Central memory CD8-positive, alpha-beta T cell (primary cell): ENCODE measurements around the gene PTK7.

Experiments
- ATAC-seq: fragments of 150-1000 bp; cut with Tn5 transposase; replicated peaks from 2 replicates; pipeline ENCODE4 v1.10.0; 2022; ENCODE audit warnings: mild to moderate bottlenecking, moderate FRiP score, moderate number of reproducible peaks; ENCODE audit not compliant: poor library complexity, severe bottlenecking; ENCODE audit errors: extremely low read depth
- DNase-seq, 2 donors: peaks; one replicate each; pipeline ENCODE4 v3.0.0; 2021; ENCODE audit warnings: low spot score in 2 of 2
- H3K27ac Mint-ChIP-seq: one replicate; pipeline ENCODE4 v1.8.0; 2022; ENCODE audit warnings: low read depth, mild to moderate bottlenecking, moderate library complexity, mixed read lengths
- H3K27me3 Mint-ChIP-seq: one replicate; pipeline ENCODE4 v1.8.0; 2022; ENCODE audit warnings: mixed read lengths
- H3K36me3 Mint-ChIP-seq: one replicate; pipeline ENCODE4 v1.8.0; 2022; ENCODE audit warnings: mild to moderate bottlenecking, moderate library complexity, mixed read lengths; ENCODE audit not compliant: insufficient read depth
- H3K4me1 Mint-ChIP-seq: one replicate; pipeline ENCODE4 v1.8.0; 2022; ENCODE audit warnings: mixed read lengths
- H3K4me3 Mint-ChIP-seq: one replicate; pipeline ENCODE4 v1.8.0; 2022; ENCODE audit warnings: mild to moderate bottlenecking, moderate library complexity, mixed read lengths
- H3K9me3 Mint-ChIP-seq: one replicate; pipeline ENCODE4 v1.8.0; 2022; ENCODE audit warnings: mixed read lengths

PTK7 gene

DNA sequence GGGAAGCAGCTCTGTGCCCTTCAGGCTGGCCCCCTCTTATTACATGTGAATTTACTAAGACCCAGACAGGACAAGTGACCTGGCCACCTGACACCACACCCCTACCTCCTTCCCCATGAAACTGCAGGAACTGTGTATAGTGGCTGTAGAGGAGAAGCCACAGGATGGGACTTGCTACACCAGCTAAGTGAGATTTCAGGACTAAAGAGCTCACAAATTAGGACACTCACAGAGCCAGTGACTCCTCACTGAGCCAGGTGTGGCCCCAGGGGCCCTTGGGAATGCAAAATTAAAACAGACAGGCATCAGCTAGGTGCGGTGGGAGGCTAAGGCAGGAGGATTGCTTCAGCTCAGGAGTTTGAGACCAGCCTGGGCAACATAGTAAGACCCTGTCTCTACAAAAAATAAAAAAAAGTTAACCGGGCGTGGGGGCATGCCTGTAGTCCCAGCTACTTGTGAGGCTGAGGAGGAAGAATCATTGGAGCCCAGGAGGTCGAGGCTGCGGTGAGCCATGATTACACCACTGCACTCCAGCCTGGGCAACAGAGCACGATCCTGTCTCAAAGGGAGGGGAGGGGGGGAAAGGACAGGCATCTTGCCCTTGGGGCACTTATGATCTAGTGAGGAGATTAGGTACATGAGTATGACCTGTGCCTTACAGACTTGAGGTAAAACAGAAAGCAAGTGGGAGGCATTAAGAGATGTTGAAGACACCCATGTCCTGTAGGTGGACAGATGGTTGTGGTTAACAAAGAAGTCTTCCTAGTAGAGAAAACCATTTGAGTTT is 71.8 kb downstream of the PTK7 start:
- no peaks in the 10 kb centered on the region for H3K27me3 Mint-ChIP-seq
- DNase-seq (no peak), ATAC-seq (no peak)
- peaks cover 12% of the 10 kb centered on the region for H3K4me1 Mint-ChIP-seq
- H3K36me3 Mint-ChIP-seq, result no peaks in the 10 kb centered on the region
- no peaks in the 10 kb centered on the region for H3K9me3 Mint-ChIP-seq
- peak overlapping the region; percentile 29 for H3K27ac Mint-ChIP-seq
- no peak overlapping the region for H3K4me3 Mint-ChIP-seq

DNA sequence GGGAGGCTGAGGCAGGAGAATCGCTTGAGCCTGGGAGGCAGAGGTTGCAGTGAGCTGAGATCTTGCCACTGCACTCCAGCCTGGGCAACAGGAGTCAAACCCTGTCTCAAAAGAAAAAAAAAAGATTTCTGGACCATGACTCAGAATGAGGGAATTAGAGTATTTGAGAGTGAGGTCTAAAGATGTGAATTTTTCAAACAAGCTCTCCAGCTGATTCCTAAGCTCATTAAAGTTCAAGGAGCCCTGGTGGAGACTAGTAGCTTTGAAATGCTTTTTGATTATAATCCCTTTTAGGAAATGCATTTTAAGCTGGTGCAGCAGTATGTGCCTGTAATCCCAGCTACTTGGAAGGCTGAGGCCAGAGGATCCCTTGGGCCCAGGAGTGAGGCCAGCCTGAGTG is 73.2 kb downstream of the PTK7 start:
- Mint-ChIP-seq H3K27me3 (no peaks in the 10 kb centered on the region), H3K27ac (no peak overlapping the region), H3K9me3 (no peaks in the 10 kb centered on the region), H3K4me1 (no peaks in the 10 kb centered on the region), H3K4me3 (no peak overlapping the region), H3K36me3 (no peaks in the 10 kb centered on the region)
- DNase-seq (no peak), ATAC-seq (no peak)

DNA sequence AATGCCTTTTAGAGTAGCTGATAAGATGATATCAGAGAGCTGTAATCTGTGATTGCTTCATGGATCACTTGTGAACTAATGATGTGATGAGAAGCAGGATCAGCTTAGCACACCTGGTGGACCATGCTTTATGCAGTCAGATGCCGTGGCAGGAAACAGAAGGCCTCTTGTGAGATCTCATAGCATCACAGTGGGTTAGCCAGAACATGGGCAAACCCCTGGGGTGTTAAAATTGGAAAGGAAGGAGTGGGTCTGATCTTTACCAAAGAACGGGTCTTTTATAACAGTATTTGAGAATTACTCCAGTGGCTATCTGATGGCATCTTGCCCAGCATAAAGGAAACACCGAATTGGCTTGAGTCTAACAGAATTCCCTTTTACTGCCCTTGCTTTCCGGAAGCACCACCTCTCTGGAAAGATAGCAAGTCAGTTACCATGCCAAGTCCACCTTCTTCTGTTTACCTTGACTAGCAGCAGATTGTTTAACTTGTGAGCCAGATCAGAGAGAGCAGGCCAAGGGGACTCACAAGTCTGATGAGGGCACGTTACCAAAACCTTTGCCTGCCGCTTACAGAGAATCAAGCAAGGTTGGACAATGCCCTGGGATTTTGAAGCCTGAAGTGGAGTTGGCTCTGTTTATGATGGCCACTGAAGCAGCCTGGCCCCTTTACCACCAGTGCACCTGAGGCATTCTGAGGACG is 74.1 kb downstream of the PTK7 start:
- Mint-ChIP-seq H3K27ac (no peak overlapping the region), H3K4me1 (no peaks in the 10 kb centered on the region), H3K9me3 (no peaks in the 10 kb centered on the region), H3K27me3 (no peaks in the 10 kb centered on the region), H3K4me3 (no peak overlapping the region), H3K36me3 (no peaks in the 10 kb centered on the region)
- DNase-seq, result no peak
- no peak for ATAC-seq

DNA sequence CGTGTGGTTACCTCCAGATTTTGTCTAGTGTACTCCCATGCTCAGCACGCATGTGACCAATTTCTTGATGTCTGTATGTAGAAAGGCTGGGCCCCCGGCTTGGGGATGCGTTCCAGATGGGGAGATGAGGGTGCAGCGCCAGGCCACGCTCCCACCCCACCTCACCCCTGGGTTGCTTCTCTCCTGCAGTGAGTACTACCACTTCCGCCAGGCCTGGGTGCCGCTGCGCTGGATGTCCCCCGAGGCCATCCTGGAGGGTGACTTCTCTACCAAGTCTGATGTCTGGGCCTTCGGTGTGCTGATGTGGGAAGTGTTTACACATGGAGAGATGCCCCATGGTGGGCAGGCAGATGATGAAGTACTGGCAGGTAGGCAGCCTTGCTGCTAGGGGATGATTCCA is 83.5 kb downstream of the PTK7 start:
- Mint-ChIP-seq H3K4me3 (no peak overlapping the region), H3K4me1 (no peaks in the 10 kb centered on the region), H3K27ac (no peak overlapping the region), H3K9me3 (no peaks in the 10 kb centered on the region), H3K36me3 (no peaks in the 10 kb centered on the region), H3K27me3 (no peaks in the 10 kb centered on the region)
- DNase-seq (no peak), ATAC-seq (no peak)

DNA sequence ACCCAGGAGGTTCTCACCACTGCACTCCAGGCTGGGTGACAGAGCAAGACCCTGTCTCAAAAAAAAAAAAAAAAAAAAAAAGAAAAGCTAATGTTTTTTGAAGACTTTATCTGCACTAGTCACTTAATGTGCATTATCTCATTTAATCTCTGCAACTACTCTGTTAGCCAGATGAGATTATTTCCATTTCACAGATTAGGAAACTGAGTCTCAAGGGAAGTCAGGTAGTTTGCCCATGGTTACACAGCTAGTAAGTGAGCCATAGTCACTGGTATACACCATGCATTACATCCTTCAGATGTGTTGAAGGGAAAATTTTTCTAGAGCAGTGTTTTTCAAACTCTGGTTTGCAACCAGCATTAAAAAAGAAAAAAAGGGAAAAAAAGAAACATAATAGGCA is 87.8 kb downstream of the PTK7 start:
- Mint-ChIP-seq H3K27me3 (no peaks in the 10 kb centered on the region), H3K27ac (no peak overlapping the region), H3K9me3 (no peaks in the 10 kb centered on the region), H3K36me3 (no peaks in the 10 kb centered on the region), H3K4me1 (no peaks in the 10 kb centered on the region), H3K4me3 (no peak overlapping the region)
- ATAC-seq (no peak), DNase-seq (no peak)

DNA sequence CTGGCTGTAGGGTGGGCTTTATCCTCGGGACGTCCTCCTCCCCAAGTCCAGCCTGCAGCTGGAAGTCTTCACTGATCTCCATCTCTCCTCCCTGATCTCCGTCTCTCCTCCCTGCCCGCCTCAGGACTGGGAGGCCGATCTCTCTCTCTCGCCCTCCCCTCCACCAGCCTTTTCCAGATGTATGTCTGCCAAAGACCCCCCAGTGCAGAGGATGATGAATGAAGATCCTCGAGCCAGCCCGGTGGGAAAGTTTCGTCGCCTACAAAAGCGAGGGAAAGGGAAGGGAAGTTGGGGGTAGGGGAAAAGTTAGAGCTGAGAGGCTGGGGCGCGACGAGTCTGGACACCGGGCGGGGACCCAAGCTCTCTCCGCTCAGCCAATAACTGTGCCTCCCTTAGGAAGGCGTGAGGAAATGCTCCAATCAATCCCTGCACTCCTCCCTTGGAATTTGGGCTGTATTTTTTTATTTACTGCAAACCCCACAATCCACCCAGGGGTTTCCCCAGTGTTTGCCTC is 94.4 kb downstream of the PTK7 start:
- DNase-seq (no peak), ATAC-seq (no peak)
- H3K4me3 Mint-ChIP-seq, result peak overlapping the region; percentile 86
- peaks cover 13% of the 10 kb centered on the region for H3K36me3 Mint-ChIP-seq
- H3K27ac Mint-ChIP-seq, result peak overlapping the region; percentile 92
- no peaks in the 10 kb centered on the region for H3K27me3 Mint-ChIP-seq
- H3K9me3 Mint-ChIP-seq, result no peaks in the 10 kb centered on the region
- H3K4me1 Mint-ChIP-seq, result peaks cover 39% of the 10 kb centered on the region

DNA sequence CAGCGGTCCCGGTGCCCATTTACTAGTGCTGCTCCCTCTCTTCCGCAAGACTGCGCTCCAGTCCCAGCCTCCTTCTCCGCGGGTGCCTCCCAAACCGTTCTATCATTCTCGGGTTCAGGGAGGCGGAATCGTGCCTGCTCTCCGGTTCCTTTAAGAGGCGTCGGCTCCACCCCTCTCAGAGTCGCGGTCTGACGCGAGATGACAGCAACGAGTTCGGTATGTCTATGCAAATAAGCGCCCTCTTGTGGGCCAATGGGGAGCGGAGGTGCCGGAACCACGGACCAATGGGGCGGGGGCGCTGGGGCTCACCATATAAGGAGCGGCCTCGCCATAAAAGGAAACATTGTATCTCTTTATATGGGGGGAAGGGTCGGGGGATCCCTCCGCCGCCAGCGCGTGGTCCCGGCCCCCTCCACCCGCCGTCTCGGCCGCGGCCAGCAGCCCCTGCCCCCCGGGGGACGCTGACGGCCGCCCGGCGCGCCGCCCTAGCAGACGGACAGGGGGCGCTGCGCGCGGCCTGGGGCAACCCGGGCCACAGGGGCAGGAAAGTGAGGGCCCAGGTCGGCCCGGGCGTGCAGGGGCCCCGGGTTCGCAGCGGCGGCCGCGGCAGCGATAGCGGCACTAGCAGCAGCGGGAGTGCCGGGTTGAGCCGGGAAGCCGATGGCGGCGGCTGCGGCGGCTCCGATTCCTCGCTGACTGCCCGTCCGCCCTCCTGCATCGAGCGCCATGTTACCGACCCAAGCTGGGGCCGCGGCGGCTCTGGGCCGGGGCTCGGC is 95.0 kb downstream of the PTK7 start, which contains the start of gene SRF:
Gene SRF, plus strand, starts transcription at position 339 of the 776 bp plus-strand sequence. Its CDS starts 388 bp downstream, at position 727.
- Mint-ChIP-seq H3K36me3 (peaks cover 14% of the 10 kb centered on the region), H3K9me3 (no peaks in the 10 kb centered on the region), H3K4me1 (peaks cover 43% of the 10 kb centered on the region)

DNA sequence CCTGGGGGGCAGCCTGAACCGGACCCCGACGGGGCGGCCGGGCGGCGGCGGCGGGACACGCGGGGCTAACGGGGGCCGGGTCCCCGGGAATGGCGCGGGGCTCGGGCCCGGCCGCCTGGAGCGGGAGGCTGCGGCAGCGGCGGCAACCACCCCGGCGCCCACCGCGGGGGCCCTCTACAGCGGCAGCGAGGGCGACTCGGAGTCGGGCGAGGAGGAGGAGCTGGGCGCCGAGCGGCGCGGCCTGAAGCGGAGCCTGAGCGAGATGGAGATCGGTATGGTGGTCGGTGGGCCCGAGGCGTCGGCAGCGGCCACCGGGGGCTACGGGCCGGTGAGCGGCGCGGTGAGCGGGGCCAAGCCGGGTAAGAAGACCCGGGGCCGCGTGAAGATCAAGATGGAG is 95.6 kb downstream of the PTK7 start:
- DNase-seq (peak in 1 of 2 donors; percentile 25), ATAC-seq (peak; percentile 15)
- Mint-ChIP-seq H3K4me3 (peak overlapping the region; percentile 86), H3K4me1 (peaks cover 45% of the 10 kb centered on the region), H3K9me3 (no peaks in the 10 kb centered on the region), H3K27ac (peak overlapping the region; percentile 92), H3K36me3 (peaks cover 20% of the 10 kb centered on the region), H3K27me3 (no peaks in the 10 kb centered on the region)

More for the DNA sequence above, 95.0 kb downstream of the PTK7 start, which contains the start of gene SRF:
- ATAC-seq, result peak; percentile 79
- Mint-ChIP-seq H3K27me3 (no peaks in the 10 kb centered on the region), H3K4me3 (peak within 1 kb of the TSS; percentile 86), H3K27ac (peak within 1 kb of the TSS; percentile 92)
- DNase-seq, result peak; percentile 98 to 99

DNA sequence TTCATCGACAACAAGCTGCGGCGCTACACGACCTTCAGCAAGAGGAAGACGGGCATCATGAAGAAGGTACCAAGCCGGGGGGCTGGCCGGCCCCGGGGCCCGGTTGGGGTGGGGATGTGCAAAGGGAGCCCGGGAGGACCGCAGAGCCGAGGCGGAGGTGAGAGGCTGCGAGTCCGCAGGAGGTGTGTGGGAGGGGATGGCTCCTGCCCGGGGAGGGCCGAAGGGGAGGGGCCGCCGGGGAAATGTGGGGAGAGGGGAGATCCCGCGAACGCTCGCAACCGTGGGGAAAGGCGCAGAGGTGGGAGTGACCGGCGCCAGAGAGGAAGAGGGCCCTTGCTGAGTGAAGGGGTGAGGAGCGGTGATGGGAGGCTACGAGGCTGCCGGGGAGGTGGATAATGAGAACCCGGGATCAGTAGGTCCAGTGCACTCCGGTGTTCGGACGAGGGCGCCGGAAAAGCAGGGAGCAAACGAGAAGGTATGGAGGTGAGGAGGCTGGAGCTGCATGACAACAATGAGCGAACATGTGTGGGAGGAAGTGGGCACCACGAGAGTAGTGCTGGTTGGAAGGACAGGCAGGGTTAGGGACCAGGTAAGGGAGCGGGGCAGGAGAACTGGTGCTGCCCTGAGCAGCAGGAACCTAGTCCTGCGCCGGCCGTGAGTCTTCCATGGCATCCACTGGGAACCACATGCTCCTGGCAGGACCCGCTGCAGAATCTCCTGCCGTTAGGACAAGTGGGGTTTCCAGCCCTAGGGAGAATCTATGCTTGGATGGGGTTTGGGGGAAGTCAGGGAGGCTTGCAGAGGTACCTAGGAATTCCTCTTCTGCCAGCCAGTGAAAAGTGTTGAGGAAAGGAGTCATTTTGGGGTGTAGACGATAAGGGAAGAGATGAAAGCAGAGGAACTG is 96.2 kb downstream of the PTK7 start:
- Mint-ChIP-seq H3K27ac (peak overlapping the region; percentile 92), H3K9me3 (no peaks in the 10 kb centered on the region), H3K27me3 (no peaks in the 10 kb centered on the region), H3K36me3 (peaks cover 22% of the 10 kb centered on the region), H3K4me1 (peaks cover 45% of the 10 kb centered on the region), H3K4me3 (peak overlapping the region; percentile 86)
- ATAC-seq, result no peak
- peak; percentile 15 to 20 for DNase-seq

DNA sequence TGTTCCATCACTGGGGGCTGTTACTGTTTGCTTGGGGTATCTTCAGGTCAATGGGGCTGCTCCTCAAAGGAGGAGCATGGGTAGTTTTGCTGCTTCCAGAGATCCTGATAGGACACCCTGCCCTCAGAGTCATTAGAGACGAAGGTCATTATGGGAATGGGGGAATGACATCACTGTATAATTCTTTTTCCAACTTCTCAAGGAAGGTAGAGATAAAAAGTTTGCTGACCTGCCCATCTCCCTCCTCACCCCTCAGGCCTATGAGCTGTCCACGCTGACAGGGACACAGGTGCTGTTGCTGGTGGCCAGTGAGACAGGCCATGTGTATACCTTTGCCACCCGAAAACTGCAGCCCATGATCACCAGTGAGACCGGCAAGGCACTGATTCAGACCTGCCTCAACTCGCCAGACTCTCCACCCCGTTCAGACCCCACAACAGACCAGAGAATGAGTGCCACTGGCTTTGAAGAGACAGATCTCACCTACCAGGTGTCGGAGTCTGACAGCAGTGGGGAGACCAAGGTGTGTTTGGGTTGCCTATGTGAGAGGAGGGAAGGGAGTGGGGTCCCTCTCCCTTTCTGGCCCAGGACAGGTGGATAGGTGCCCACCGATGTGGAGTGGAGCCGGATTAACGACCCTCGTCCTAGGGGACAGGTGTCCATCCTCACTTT is 97.6 kb downstream of the PTK7 start:
- H3K36me3 Mint-ChIP-seq, result peaks cover 30% of the 10 kb centered on the region

More for the DNA sequence above, 97.6 kb downstream of the PTK7 start:
- H3K27me3 Mint-ChIP-seq, result no peaks in the 10 kb centered on the region
- H3K4me1 Mint-ChIP-seq, result peaks cover 45% of the 10 kb centered on the region
- no peaks in the 10 kb centered on the region for H3K9me3 Mint-ChIP-seq
- peak overlapping the region; percentile 86 for H3K4me3 Mint-ChIP-seq
- ATAC-seq (no peak), DNase-seq (peak in 1 of 2 donors; percentile 21)
- H3K27ac Mint-ChIP-seq, result peak overlapping the region; percentile 92
